ENCODE results near the gene CEP290. TPM values are rescaled to one million over a fixed set of nuclear protein-coding genes. Genes with fewer than 3 reads are reported as not detected.
A peak's percentile ranks its signal among the peaks of the same experiment; 100 is the strongest.

The CEP290 gene
- total and polyA plus RNA-seq, 10 of the 15 experiments (the other 5 are each of a cell fraction or from before 2014, with no cell fraction given), result 4.8 to 15.7 (median 10.7) TPM

DNA sequence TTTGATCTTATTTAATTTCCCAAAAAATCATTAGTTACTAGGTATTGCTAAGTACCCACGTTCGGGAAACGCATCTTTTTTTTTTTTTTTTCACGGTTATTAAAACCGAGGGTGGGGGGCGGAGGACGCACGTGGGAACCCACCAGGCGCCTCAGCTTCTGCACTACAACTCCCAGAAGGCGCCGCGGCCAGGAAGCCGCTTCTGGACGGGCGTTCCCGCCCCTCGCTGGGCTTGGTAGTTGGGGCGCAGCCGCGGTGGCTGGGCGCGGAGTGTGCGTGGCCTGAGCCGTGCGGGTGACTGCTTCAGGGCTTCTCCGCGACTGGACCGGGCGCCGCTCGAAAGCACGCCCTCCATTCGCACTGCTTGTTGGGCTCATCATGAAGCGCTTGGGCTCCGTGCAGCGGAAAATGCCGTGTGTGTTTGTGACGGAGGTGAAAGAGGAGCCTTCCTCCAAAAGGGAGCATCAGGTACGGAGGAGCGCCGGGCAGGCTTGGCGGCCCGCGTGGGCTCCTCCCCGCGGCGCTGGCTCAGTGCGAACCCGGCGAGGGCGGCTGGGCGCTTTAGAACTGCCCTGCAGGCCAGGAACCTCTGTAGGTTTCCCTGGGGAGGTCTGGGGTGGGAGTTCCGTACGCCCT, 106.5 kb downstream of the CEP290 start (continued):
- TF ChIP-seq BCLAF1 (IDR thresholded peaks at IDR 0.05) (no peak), TCF12 (IDR thresholded peaks at IDR 0.05; ENCODE audit: low read depth, low read length) (no peak), ETV6 (conservative IDR thresholded peaks at IDR 0.05 in 1 of 2, IDR thresholded peaks at IDR 0.05 in 1 of 2; ENCODE audit: borderline replicate concordance in 1 of 2, low read depth in 1 of 2) (no peak), KLF5 (IDR thresholded peaks at IDR 0.05; ENCODE audit: partially characterized antibody) (no peak), KDM1A (IDR thresholded peaks at IDR 0.05; ENCODE audit: borderline replicate concordance) (no peak), ZSCAN29 (IDR thresholded peaks at IDR 0.05) (no peak), SP1 (IDR thresholded peaks at IDR 0.05; ENCODE audit: low read depth, low read length) (peak; percentile 12), MYB (IDR thresholded peaks at IDR 0.05; ENCODE audit: borderline replicate concordance, low read depth, low read length) (no peak), KAT2A (conservative IDR thresholded peaks at IDR 0.05; ENCODE audit: control insufficient read depth, low read depth, low read length) (no peak), ZNF24 (IDR thresholded peaks at IDR 0.05) (no peak), JUNB (IDR thresholded peaks at IDR 0.05) (no peak), SMAD5 (IDR thresholded peaks at IDR 0.05; ENCODE audit: low read depth) (peak; percentile 52; the same call in 1 of the 2 replicates), NR2C2 (IDR thresholded peaks at IDR 0.05; ENCODE audit: borderline replicate concordance, control insufficient read depth, insufficient read length, low read depth) (no peak), PAX8 (IDR thresholded peaks at IDR 0.05) (no peak), NFYB (IDR thresholded peaks at IDR 0.05; ENCODE audit: insufficient read depth, low read depth, low read length) (no peak), BMI1 (IDR thresholded peaks at IDR 0.05; ENCODE audit: borderline replicate concordance) (no peak), ESRRA (IDR thresholded peaks at IDR 0.05; ENCODE audit: low read length) (no peak), MEF2A (IDR thresholded peaks at IDR 0.05; ENCODE audit: insufficient read depth, low read depth, low read length) (no peak), CHD4 (IDR thresholded peaks at IDR 0.05) (no peak), PBX3 (IDR thresholded peaks at IDR 0.05; ENCODE audit: insufficient replicate concordance, low read depth, low read length) (no peak), FOS (IDR thresholded peaks at IDR 0.05; ENCODE audit: borderline replicate concordance, extremely low read depth, insufficient read length) (no peak), POU2F2 (IDR thresholded peaks at IDR 0.05; ENCODE audit: borderline replicate concordance, low read depth, low read length) (peak; percentile 52; the same call in 1 of the 3 replicates)
- TF ChIP-seq, protein P1, sequence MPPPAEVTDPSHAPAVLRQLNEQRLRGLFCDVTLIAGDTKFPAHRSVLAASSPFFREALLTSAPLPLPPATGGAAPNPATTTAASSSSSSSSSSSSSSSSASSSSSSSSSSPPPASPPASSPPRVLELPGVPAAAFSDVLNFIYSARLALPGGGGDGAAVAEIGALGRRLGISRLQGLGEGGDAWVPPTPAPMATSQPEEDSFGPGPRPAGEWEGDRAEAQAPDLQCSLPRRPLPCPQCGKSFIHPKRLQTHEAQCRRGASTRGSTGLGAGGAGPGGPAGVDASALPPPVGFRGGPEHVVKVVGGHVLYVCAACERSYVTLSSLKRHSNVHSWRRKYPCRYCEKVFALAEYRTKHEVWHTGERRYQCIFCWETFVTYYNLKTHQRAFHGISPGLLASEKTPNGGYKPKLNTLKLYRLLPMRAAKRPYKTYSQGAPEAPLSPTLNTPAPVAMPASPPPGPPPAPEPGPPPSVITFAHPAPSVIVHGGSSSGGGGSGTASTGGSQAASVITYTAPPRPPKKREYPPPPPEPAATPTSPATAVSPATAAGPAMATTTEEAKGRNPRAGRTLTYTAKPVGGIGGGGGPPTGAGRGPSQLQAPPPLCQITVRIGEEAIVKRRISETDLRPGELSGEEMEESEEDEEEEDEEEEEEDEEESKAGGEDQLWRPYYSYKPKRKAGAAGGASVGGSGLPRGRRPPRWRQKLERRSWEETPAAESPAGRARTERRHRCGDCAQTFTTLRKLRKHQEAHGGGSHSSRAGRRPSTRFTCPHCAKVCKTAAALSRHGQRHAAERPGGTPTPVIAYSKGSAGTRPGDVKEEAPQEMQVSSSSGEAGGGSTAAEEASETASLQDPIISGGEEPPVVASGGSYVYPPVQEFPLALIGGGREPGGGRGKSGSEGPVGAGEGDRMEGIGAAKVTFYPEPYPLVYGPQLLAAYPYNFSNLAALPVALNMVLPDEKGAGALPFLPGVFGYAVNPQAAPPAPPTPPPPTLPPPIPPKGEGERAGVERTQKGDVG (CRISPR knock-in tag; IDR thresholded peaks at IDR 0.05), result no peak

Measured in GM12878 (cell line).